ENCODE measurements around the gene DTYMK.

DTYMK gene

DNA sequence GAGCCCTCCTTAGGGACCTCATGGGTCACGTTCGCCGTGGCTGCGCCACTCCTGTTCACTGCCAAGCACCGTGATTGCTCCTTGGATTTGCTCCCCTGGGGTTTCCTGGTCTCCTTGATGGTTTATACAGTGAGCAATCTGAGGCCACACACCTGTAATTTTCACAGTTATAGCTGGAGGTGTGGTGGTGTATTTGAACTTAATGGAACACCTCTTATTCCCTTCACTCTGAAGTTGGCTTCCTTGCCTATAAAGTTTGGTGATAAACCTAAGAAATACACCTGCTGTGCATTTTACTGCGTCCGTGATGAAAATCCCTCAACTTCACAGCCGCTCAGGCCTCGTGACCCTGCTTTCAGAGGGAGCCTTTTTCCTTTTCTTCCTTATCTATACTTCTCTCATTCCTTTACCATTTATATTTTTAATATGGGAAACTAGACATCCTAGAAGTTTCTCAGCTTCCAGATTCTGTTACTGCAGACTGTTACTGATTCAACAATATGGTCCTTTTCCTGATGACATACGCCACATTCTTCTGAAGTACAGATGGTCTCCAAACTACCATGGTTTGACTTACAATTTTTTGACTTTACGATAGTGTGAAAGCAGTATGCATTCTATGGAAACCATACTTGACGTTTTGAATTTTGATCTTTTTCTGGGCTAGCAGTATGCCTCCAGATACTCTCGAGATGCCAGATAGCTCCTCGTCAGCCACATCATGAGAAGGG, 40.5 kb downstream of the DTYMK start:
- DNase-seq: no peak

DNA sequence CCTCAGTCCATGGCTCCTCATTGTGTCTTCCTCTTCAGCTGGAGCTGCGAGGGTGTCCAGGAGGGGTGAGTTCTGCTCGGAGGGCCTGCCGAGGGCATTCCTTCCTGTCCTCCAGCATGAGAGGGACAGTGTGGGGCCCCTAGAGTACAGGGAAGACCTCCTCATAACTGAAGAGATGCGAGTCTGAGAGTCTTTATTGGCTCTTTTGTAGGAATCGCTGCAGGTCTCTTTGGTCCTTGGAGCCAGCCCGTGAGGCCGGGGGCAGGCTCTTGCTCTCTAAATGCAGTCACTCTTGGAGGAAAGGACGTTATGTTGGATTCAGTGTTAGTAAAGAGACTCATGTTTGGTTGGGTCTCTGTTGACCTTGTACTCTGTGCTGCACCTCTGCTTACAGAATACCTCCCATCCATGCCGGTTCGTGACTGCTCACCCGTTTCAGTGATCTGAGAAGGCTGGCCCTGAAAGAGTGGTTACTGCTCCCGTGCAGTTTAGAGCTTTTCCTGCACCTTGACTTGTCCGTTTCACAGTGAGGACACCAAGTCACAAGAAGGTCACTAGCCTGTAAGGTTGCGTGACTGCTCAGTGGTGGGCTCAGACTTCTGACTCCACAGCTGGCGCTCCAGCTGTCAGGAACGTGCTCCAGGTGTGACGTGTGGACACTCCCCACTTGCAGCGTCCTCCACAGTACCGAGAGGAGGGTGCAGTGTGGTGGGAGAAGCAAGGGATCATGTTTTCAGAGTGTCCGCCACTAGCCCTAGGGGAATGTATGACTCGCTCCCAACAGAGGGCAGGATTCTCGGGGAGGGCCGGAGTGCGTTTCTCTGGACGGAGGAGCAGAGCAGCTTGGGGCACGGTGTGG, 41.3 kb downstream of the DTYMK start:
- DNase-seq: no peak

DNA sequence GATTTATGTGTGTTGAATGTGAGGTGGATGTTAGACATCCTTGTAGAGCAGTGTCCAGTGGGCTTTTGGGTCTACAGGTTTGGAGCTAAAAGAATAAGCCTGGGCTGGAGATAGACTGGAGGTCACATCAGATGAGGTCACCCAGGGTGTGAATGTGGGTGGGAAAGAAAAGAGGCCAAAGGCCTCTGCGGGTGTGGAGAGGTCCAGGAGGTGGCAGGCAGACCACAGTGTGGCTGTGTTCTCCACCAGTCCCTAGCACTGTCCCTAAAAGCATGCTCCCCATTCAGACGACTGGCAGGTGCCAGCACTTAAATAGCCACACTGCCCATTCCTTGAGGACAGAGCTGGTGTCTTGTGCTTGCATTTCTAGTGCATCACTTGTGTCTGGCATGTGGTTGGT, 45.0 kb downstream of the DTYMK start:
- no peak for DNase-seq

DNA sequence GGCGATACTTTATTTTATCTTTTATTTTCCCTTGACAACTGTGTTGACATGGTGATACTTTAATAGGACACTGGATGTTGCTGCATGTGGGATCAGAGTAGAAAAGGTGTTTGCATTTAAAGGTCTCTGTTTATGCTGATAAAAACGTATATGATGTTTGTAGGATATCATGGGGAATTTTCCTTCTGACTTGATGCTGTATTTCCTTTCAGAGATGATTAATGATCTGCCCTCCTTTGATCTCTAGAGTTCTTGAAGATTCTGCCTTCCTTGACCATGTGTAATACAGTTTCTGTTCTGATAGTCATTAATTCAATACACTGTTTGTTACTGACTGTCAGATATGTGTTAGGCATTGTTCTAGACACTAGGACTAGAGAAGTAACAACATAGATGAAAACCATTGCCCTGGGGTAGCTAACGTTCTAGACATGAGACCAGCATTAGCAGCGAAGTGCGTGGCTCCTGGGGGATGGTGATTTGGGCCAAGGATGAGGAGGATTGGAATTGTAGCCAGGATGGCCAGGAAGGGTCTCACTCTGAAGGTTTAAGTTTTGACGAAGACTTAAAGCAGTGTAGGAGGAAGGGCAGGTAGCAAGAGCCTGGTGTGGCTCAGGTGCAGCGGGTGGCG, 46.3 kb downstream of the DTYMK start:
- no peak for DNase-seq

DNA sequence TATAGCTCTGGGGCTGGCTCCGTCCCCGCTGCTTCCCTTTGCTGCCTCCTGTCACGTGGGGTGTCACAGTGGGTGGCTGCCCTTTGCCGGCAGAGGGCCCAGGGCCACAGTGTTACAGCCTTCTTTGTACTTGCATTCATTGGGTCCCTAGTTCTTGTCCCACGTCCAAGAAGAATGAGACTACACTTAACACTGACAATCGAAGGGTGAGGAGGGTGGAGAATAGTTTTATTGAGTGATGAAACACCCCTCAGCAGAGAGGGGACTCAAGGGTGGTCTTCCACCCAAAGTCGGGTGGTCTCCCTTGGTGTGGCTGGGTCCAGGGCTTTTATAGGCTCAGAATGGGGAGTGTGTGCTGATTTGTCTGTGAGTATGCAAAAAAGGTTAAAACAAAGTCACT, 47.2 kb downstream of the DTYMK start:
- no peak for DNase-seq

DNA sequence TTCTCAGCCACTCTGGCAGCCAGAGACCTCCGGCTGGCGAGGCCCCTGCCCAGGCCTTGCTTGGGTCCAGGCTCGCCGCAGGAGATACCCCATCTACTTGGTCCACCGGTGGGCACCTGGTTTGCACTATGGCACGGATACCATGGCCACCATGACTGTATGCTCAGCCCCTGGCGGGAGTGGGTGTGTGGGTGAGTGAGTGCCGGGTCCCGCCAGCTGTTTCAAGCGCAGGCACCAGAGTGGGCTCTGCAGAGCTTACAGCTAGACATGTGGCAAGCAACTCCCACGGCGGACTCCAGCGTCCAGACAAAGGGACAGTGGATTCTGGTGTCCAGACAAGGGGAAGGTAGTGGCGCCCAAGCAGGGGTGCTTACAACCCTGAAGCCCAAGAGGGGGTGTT, 47.7 kb downstream of the DTYMK start:
- DNase-seq: no peak

DNA sequence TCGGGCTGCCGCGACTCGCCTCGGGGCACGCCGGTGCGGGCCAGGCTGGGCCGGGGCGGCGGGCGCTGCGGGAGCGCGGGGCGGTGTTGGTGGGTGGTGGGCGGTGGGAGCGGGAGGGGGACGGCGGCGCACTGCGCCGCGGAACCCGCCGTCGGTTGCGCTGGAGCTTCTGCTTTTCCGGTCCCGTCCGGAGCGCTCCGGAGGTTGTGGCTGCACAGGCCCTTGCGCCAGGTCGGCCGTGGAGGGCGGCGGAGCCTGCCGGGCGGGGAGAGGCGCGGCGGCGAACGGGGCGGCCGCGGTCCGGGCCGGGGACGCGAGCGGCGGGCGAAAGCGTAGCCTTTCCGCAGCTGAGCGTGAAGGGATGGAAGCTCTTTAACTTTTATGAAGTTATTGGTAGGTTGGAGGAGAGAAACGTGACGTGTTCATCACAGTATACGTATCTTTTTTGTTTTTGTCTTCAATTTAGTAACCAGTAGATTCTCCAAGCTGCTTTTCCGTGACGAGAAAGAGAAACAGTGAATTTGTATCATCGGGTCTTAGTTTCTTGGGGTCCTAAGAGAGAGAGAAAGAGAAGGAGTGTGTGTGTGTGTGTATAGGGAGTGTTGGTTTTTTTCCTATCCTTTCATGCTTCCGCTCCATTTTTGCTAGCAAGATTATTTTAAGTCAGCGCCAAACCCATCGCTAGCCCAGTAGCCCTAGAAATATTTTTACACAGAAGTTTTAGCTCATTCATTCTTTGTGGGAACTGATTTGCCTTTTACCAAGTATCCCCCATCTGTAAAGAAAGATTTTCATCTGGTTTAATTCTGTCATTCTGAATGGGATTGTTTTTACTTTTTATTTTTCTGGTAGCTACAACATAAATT, 48.6 kb downstream of the DTYMK start:
- no peak for DNase-seq

DNA sequence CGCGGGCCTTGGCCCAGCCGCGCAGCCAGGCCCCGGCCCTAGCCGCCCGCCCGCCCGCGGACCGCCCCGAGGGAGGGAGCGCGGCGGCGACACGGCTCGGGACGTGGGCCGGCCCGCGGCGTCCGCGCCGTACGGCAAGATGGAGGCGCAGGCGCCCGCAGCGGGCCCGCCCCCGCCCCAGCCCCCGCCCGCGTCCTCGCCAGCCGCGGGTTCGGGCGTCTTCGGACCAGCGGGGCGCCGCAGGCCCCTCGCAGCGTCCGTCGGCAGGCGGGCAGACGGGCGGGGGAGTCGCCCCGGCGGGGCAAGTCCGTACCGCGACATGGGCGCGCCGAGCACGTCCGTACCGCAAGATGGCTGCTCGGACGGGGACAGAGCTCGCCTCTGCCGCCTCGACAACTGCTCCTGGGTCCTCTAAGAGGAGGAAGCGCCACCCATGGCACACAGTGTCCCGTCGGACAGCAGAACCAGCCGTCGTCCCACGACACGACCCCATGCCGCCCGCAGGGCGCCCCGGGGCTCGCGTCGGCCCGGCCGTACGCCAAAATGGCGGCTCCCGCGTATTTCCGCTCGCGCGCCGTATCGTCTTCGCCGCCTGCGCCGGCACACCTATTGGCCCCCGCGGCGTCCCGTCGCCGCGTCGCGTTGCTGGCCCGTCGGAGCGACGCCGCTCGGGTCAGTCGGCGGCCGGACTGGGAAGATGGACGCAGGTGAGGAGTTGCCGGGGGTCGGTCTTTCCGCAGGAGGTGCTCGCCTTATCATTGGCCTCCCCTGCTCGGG, 49.4 kb downstream of the DTYMK start, which contains the start of the genes ATG4B and THAP4:
Gene ATG4B, plus strand, starts transcription at position 676 of the 777 bp plus-strand sequence. Its CDS starts 22 bp downstream, at position 698.
Gene THAP4, minus strand, starts transcription at position 141 of the 777 bp plus-strand sequence. CDS start 141 bp downstream, outside the sequence.
- no peak for DNase-seq

DNA sequence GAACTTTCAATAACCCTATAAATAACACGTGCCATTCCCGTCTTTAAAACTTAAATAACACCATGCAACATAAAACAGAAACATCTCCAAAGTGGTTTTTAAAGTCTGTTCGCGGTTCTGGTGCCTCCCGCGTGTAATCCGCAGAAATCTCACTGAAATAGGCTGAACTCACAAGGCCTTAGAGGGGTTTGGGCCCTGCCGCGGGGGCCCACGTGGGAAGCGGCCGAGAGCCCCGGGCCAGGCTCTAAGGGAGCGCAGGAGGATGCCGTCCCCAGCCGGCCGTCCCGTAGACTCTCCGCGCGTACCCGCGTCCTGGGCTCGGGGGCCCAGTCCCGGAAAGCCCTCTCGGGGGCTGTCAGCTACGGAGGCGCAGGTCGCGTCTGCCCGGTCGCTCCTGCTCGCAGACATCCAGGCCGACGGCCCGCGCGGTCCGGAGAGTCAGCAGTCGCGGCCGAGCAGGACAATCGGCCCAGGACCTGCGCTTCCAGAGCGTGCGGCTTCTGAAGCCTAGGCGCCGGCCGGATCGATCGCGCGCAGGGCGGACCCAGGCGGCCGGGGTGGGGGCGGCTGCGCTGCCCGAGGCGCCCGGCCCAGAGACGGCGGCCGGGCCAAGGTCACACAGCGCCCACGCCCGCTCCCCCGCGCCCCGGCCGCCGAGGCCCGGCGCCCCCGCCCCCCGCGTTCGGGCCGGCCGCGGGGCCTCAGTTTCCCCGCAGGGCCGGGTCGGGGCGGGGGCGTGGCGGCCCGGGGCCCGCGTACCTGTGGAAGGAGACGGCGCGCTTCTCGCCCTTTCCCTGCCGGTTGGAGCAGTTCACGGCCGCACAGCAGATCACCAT, 50.2 kb downstream of the DTYMK start:
- DNase-seq: no peak

DNA sequence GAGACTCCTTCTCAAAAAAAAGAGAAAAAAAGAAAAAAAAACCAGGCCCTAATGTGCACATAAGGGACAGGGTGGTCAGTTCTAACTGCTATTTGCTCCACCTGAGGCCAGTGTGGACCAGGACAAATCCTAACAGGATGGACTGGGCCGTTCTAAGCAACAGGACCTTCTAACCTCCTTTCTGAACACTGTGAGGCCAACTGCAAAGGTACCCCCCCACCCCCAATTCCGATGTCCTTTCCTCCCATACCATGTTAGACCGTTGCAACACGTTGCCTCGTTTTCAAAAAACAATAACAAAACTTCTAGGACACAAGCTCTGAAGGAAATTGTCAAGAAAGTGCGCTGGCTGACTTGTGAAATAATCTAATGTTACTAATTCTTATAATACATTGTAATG, 50.9 kb downstream of the DTYMK start:
- DNase-seq: no peak

DNA sequence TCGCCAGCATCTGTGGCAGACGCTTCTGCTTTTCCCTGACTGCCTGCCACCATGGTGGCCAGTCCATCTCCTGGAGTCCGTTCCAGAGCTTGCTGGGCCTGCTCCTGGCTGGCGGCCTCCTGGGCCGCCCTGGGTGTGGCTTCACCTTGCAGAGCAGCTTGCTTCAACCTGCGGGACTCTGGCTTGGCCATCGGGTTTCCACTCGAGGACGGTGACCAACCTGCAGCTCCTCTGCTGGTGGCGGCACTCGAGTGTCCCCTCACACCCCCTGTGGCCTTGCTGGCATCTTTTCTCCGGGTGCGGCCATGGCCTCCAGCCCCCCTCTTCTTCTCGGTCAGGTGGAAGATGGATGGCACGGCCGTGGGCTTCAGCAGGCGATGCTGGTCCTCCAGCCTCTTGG, 53.1 kb downstream of the DTYMK start:
- no peak for DNase-seq

DNA sequence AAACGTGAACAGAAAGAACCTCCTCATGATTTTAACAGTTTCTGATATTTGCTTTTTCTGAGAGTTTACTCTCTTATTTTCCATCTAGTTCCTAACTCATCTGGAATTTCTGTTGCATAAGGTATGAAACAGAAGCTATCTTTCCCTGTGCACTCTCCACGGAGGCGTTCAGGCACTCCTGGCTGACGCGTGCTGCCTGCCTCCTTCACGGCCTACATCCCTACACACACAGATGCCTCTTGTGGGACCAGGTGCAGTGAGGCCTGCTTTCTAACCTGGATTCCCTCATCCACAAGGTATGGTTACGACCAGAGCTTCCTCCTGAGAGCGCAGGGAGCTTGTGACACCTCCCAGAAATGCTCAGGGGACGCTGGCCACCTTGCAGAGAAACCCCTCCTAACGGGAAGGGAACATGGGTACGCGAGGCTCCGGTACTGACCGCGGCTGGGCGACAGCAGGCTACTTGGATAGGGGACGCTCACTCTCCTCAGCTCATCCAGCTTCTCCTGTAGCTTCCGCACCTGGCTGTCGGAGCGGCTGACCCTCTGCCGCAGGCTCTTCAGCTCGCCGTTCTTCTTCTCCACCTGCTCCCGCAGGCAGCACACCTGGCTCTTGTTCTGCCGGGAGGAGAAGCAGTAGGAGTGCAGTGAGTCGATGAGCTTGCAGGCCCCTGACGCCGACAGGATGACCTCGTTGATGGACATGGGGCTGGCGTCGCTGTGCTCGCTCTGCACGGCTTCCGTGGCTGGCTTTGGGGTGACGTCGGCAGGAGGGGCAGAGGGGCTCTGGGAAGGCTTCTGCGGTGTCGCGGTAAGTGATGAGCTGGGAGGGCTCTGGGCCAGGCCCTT, 53.9 kb downstream of the DTYMK start:
- DNase-seq: no peak

DNA sequence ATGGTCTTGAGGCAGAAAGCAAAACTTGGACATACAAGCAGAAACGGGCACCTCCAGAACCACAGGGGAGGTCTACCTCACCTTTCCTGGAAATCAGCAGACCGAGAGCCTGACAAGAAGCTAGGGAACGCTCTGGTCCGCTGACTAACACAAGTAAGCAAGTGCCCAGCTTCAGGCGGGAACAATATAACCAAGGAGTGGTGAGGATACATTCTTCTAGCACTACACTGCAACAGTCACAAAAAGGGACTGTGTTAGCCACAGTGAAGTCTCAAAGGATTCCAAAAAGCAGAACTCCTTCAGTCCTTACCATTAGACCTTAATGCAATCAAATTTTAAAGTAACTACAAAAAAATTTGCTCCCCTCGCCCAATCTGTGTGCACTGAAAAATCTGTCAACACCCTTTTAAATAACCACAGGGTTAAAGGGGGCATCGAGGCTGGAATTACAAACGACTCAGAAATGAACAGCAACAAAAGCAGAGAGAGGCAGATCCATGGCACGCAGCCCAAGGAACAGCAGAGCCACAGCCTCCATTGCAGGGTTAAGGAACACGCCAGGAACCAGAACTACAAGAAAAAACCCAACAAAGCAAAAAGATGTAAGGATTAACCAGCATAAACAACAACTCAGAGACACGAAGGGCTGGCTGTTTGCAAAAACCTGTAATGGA, 56.7 kb downstream of the DTYMK start:
- DNase-seq: no peak

DNA sequence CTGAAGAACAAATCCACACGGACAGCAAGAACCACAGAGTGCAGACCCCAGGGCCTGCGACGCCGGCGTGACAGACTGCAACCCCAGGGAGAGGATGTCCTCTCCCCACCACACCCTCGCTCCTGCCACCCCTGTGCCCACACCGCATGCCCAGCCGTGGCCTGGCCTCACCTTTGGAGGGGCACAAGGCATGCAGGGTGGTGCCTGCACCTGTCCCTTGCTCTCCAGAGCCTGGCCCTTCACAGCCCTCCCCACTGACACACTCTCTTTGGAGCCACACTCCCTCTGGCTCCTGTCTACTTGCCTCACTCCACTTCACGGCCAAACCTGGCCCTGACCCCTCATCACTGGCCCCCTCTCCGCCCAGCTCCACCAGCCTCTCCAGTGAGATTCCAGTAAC, 58.9 kb downstream of the DTYMK start:
- no peak for DNase-seq
